H1 (cell line): ENCODE results near the gene DOCK1. TPM values are rescaled to one million over a fixed set of nuclear protein-coding genes. Genes with fewer than 3 reads are reported as not detected.

Source experiments
- CTCF ChIA-PET: fragments of 300-600 bp; sonication (Branson Sonifier 250); formaldehyde crosslinking; loops from one replicate; lab custom pipeline; 2021; ENCODE audit not compliant: partially characterized antibody; lab: Charles Lee
- POLR2A ChIA-PET: fragments of 300-600 bp; sonication (Branson Sonifier 250); formaldehyde crosslinking; loops from one replicate; lab custom pipeline; 2021; ENCODE audit warnings: inconsistent platforms; ENCODE audit not compliant: partially characterized antibody; lab: Charles Lee
- DNase-seq, 2 experiments: peaks; one replicate each; pipeline versions ENCODE4 v3.0.0 to v3.0.0-alpha.2; 2010 to 2022; ENCODE audit warnings: low spot score in 2 of 2, low read depth in 1 of 2, mixed read lengths in 1 of 2
- FAIRE-seq: peaks from 2 replicates; lab custom pipeline; 2011; peaks lifted over from hg19 to GRCh38; lab: Jason Lieb, UNC
- H2AFZ ChIP-seq: 2 replicates; pipeline ENCODE4 v1.8.1; 2012; ENCODE audit warnings: low read length, inconsistent platforms
- H2AK5ac ChIP-seq: 2 replicates; pipeline ENCODE4 v1.6.1; 2013; ENCODE audit warnings: low read depth, low read length
- H2BK120ac ChIP-seq: replicated peaks from 2 replicates; pipeline ENCODE3; 2013; ENCODE audit warnings: low read depth, low read length, inconsistent platforms
- H2BK12ac ChIP-seq: 2 replicates; pipeline ENCODE4 v1.6.1; 2013; ENCODE audit warnings: low read depth, low read length
- H2BK15ac ChIP-seq: 2 replicates; pipeline ENCODE4 v1.6.1; 2013; ENCODE audit warnings: low read length
- H2BK20ac ChIP-seq: 2 replicates; pipeline ENCODE4 v1.6.1; 2013; ENCODE audit warnings: low read length
- H2BK5ac ChIP-seq: 2 replicates; pipeline ENCODE4 v1.6.1; 2013; ENCODE audit warnings: low read depth, low read length
- H3K14ac ChIP-seq: 2 replicates; pipeline ENCODE4 v1.6.1; 2013; ENCODE audit warnings: inconsistent platforms; ENCODE audit not compliant: insufficient read length
- H3K18ac ChIP-seq: 2 replicates; pipeline ENCODE4 v1.6.1; 2013; ENCODE audit warnings: low read length; ENCODE audit errors: extremely low read depth
- H3K23ac ChIP-seq: 2 replicates; pipeline ENCODE4 v1.6.1; 2013; ENCODE audit warnings: inconsistent platforms; ENCODE audit not compliant: insufficient read length
- H3K23me2 ChIP-seq: 2 replicates; pipeline ENCODE4 v1.6.1; 2013; ENCODE audit warnings: low read depth, low read length
- H3K27ac ChIP-seq: 2 replicates; pipeline ENCODE4 v1.6.1; 2011; ENCODE audit warnings: low read depth, low read length, inconsistent platforms
- H3K27me3 ChIP-seq, 4 experiments: replicated peaks in 1 of 4; 1 replicate in 1 of 4; 2 replicates in 3 of 4; pipeline versions ENCODE4 v1.6.1 to v1.8.1; 2011 to 2013; ENCODE audit warnings: low read length in 3 of 4, mild to moderate bottlenecking in 3 of 4, inconsistent platforms in 2 of 4, mixed read lengths in 2 of 4, moderate library complexity in 1 of 4; ENCODE audit not compliant: control insufficient read depth in 3 of 4, insufficient read depth in 3 of 4; ENCODE audit errors: extremely low read depth in 1 of 4
- H3K36me3 ChIP-seq, 4 experiments: 2 replicates each; pipeline versions ENCODE4 v1.6.1 to v1.8.1; 2011 to 2013; ENCODE audit warnings: mild to moderate bottlenecking in 4 of 4, low read length in 3 of 4, moderate library complexity in 2 of 4, control low read depth in 1 of 4, inconsistent platforms in 1 of 4; ENCODE audit not compliant: insufficient read depth in 4 of 4, control insufficient read depth in 2 of 4
- H3K4ac ChIP-seq: replicated peaks from 2 replicates; pipeline ENCODE3; 2013; ENCODE audit warnings: low read length, low read depth, mixed read lengths, inconsistent platforms; ENCODE audit not compliant: insufficient read length
- H3K4me1 ChIP-seq, 4 experiments: replicated peaks in 1 of 4; 1 replicate in 1 of 4; 2 replicates in 3 of 4; pipeline versions ENCODE4 v1.6.1 to v1.8.1; 2011 to 2013; ENCODE audit warnings: low read length in 3 of 4, inconsistent platforms in 2 of 4, mixed read lengths in 1 of 4; ENCODE audit not compliant: insufficient read depth in 4 of 4, control insufficient read depth in 3 of 4
- H3K4me2 ChIP-seq, 2 experiments: 2 replicates each; pipeline versions ENCODE4 v1.6.1 to v1.8.1; 2011 to 2013; ENCODE audit warnings: low read depth in 2 of 2, low read length in 2 of 2, control low read depth in 1 of 2, inconsistent platforms in 1 of 2, mild to moderate bottlenecking in 1 of 2; ENCODE audit not compliant: insufficient read depth in 1 of 2
- H3K4me3 ChIP-seq, 4 experiments: fragments of 200-600, 300-600 bp in 1 of 4; sonication (generic), shearing (Covaris generic), sonication (Bioruptor Twin) in 1 of 4; 2 replicates each; pipeline versions ENCODE4 v1.5.1 to v1.8.1; 2011 to 2016; ENCODE audit warnings: low read length in 4 of 4, low read depth in 3 of 4, control low read depth in 2 of 4, inconsistent platforms in 2 of 4, mild to moderate bottlenecking in 2 of 4, mixed read lengths in 1 of 4, moderate library complexity in 1 of 4; ENCODE audit not compliant: insufficient read depth in 2 of 4; ENCODE audit errors: extremely low read depth in 1 of 4
- H3K56ac ChIP-seq: replicated peaks from 2 replicates; pipeline ENCODE3; 2013; ENCODE audit warnings: low read depth, mild to moderate bottlenecking, mixed read lengths, low read length, inconsistent platforms; ENCODE audit not compliant: insufficient read length
- H3K79me1 ChIP-seq: 2 replicates; pipeline ENCODE4 v1.6.1; 2013; ENCODE audit warnings: low read depth, low read length, control low read depth
- H3K79me2 ChIP-seq, 2 experiments: 2 replicates each; pipeline versions ENCODE4 v1.6.1 to v1.8.1; 2012 to 2013; ENCODE audit warnings: low read length in 2 of 2, mild to moderate bottlenecking in 2 of 2, inconsistent platforms in 1 of 2; ENCODE audit not compliant: insufficient read depth in 2 of 2, control insufficient read depth in 1 of 2
- H3K9ac ChIP-seq, 4 experiments: replicated peaks in 1 of 4; 1 replicate in 1 of 4; 2 replicates in 3 of 4; pipeline versions ENCODE4 v1.6.1 to v1.8.1; 2011 to 2013; ENCODE audit warnings: low read depth in 3 of 4, low read length in 3 of 4, control low read depth in 2 of 4, mild to moderate bottlenecking in 2 of 4, moderate library complexity in 2 of 4, inconsistent platforms in 1 of 4; ENCODE audit errors: extremely low read depth in 1 of 4
- H3K9me3 ChIP-seq, 2 experiments: 2 replicates each; pipeline versions ENCODE4 v1.6.1 to v1.8.1; 2012 to 2013; ENCODE audit warnings: mild to moderate bottlenecking in 2 of 2, moderate library complexity in 2 of 2, control low read depth in 1 of 2, inconsistent platforms in 1 of 2, low read depth in 1 of 2, low read length in 1 of 2, mixed read lengths in 1 of 2; ENCODE audit not compliant: insufficient read depth in 2 of 2
- H4K20me1 ChIP-seq, 2 experiments: replicated peaks in 1 of 2; 2 replicates each; pipeline versions ENCODE3 to v1.8.1; 2011 to 2013; ENCODE audit warnings: inconsistent platforms in 2 of 2, low read length in 2 of 2, mild to moderate bottlenecking in 1 of 2; ENCODE audit not compliant: insufficient read depth in 2 of 2, control insufficient read depth in 1 of 2
- H4K5ac ChIP-seq: 2 replicates; pipeline ENCODE4 v1.6.1; 2013; ENCODE audit warnings: low read length, low read depth, mixed read lengths, inconsistent platforms; ENCODE audit not compliant: insufficient read length
- H4K8ac ChIP-seq: 2 replicates; pipeline ENCODE4 v1.8.0; 2013; ENCODE audit warnings: mild to moderate bottlenecking, moderate library complexity, low read length, inconsistent platforms; ENCODE audit not compliant: insufficient read depth; ENCODE audit errors: extremely low read depth
- H4K91ac ChIP-seq: replicated peaks from 2 replicates; pipeline ENCODE3; 2013; ENCODE audit warnings: low read length, mixed read lengths, inconsistent platforms; ENCODE audit not compliant: insufficient read length
- CEBPB ChIP-seq: IDR thresholded peaks from 2 replicates; pipeline ENCODE4 v1.6.1; 2012; ENCODE audit warnings: low read depth, low read length
- CREB1 ChIP-seq: IDR thresholded peaks from 2 replicates; pipeline ENCODE4 v1.6.1; 2012; ENCODE audit warnings: inconsistent platforms
- CTBP2 ChIP-seq: IDR thresholded peaks from 2 replicates; pipeline ENCODE4 v1.7.0; 2011; ENCODE audit warnings: borderline replicate concordance, mild to moderate bottlenecking, moderate library complexity, mixed read lengths, low read length; ENCODE audit not compliant: insufficient read depth, insufficient read length
- FOSL1 ChIP-seq: IDR thresholded peaks from 2 replicates; pipeline ENCODE4 v1.6.1; 2011; ENCODE audit warnings: mild to moderate bottlenecking, low read depth, low read length, moderate library complexity; ENCODE audit not compliant: insufficient read depth
- GABPA ChIP-seq: IDR thresholded peaks from 2 replicates; pipeline ENCODE4 v1.6.1; 2011; ENCODE audit warnings: mild to moderate bottlenecking, low read length, moderate library complexity, borderline replicate concordance; ENCODE audit not compliant: insufficient read depth
- KDM5A ChIP-seq: fragments of 200-600 bp; IDR thresholded peaks from 2 replicates; pipeline ENCODE4 v1.7.1; 2012; ENCODE audit warnings: mild to moderate bottlenecking, low read length, inconsistent platforms, mixed read lengths
- RNF2 ChIP-seq: fragments of 200-900, 300-1000 bp; sonication (generic); IDR thresholded peaks from 2 replicates; pipeline ENCODE4 v1.7.1; 2016; ENCODE audit warnings: borderline replicate concordance, low read depth, mild to moderate bottlenecking, antibody characterized with exemption, low read length; ENCODE audit not compliant: poor library complexity, severe bottlenecking; ENCODE audit errors: missing control alignments
- SP1 ChIP-seq: IDR thresholded peaks from 2 replicates; pipeline ENCODE4 v1.6.1; 2011; ENCODE audit warnings: low read depth, low read length
- SUZ12 ChIP-seq: fragments of 200-600 bp; sonication (generic); IDR thresholded peaks from 2 replicates; pipeline ENCODE4 v1.6.1; 2012; ENCODE audit warnings: mild to moderate bottlenecking, inconsistent platforms, low read length, moderate library complexity, mixed read lengths
- TAF1 ChIP-seq: IDR thresholded peaks from 2 replicates; pipeline ENCODE4 v1.6.1; 2011; ENCODE audit warnings: mild to moderate bottlenecking, low read depth, low read length
- WGBS, 2 experiments: shearing (Covaris generic) in 1 of 2; methylation state at CpG; one replicate each; pipeline versions ENCODE4 v1.1.6 to v1.1.7; 2013 to 2015; ENCODE audit warnings: low lambda C conversion rate in 2 of 2, mixed read lengths in 2 of 2, inconsistent platforms in 1 of 2, low coverage in 1 of 2, missing lambda C conversion rate in 1 of 2; ENCODE audit not compliant: insufficient replicate concordance in 2 of 2, insufficient coverage in 1 of 2, insufficient read length in 1 of 2; ENCODE audit errors: extremely low coverage in 1 of 2, missing lambda C conversion rate in 1 of 2; 5-methylcytosine and 5-hydroxymethylcytosine counted together
- polyA plus RNA-seq, 7 experiments: library from polyadenylated mRNA; depleted of rRNA in 3 of 7; stranded (reverse) in 5 of 7; unstranded in 2 of 7; fragments of >200 nt in 5 of 7; fragments of 200-250 nt in 2 of 7; gene quantifications; 1 replicate in 5 of 7; 2 replicates in 1 of 7; 4 replicates in 1 of 7; pipeline versions ENCODE4 v1.2.1 to v1.2.3, GENCODE V29; 2011 to 2013; ENCODE audit warnings: missing spikeins in 2 of 7, mixed read lengths in 2 of 7
- total RNA-seq: library from RNA; stranded (reverse); fragmentation: NEBNext Ultra II Directional; extraction: Animal tissue kit (Norgen Biotek cat#: 25700); gene quantifications from 2 replicates; pipeline ENCODE4 v1.2.1, GENCODE V29; 2021

The DOCK1 gene
- total and polyA plus RNA-seq, 2 of the 8 experiments (the other 6 are each of a cell fraction or from before 2014, with no cell fraction given) = 11.6 to 53.0 TPM

DNA sequence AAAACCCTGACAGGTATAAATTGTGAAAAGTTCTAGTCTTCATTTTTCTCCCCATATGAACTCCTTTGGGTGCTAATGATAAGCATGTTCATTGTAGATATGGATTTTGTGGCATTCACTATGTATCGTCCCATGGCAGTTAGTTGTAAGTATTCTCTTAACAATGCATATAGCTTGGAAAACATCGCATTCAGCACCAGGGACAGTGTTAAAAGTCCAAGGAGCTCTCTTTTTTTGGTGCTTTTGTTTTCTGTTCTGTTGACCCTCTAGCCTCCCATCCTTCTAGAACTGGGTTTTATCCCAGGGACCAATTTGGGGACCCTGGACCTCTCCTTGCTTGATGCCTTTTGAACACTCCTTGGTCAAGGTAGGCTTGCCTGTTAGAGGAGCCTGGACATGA is 253.4 kb downstream of the DOCK1 start:
- H3K9me3 ChIP-seq = no peaks in the 10 kb centered on the region
- no peaks in the 10 kb centered on the region for H3K27me3 ChIP-seq
- TF ChIP-seq CTBP2 (no peak), SUZ12 (no peak), CEBPB (no peak), SP1 (no peak), FOSL1 (no peak), TAF1 (no peak), KDM5A (no peak), GABPA (no peak), CREB1 (no peak), RNF2 (no peak)
- H4K20me1 ChIP-seq = peaks cover 0 to 2% of the 10 kb centered on the region in 2 experiments
- H2BK12ac ChIP-seq = no peak overlapping the region
- no peak overlapping the region for H3K23ac ChIP-seq
- H3K9ac ChIP-seq = no peak overlapping the region
- H2BK15ac ChIP-seq = no peak overlapping the region
- DNase-seq = no peak
- no peak overlapping the region for H4K8ac ChIP-seq
- H2AK5ac ChIP-seq = no peak overlapping the region
- H3K79me1 ChIP-seq = no peaks in the 10 kb centered on the region
- no peak overlapping the region for H2BK120ac ChIP-seq
- no peak overlapping the region for H4K5ac ChIP-seq
- H2BK20ac ChIP-seq = no peak overlapping the region
- WGBS, 2 experiments = 91% methylated on average over 2 of the region's 2 CpGs; no CpG with 5 or more reads in 1 of the 2 experiments
- CTCF ChIA-PET = interaction anchor here (0.7 to 1.1 kb wide), 2 partner anchors 9 to 39 kb away, joined by 3 read pairs; no protein-coding TSS in a partner anchor
- H2BK5ac ChIP-seq = no peak overlapping the region
- H3K79me2 ChIP-seq = no peaks in the 10 kb centered on the region
- POLR2A ChIA-PET = no interaction called here
- H4K91ac ChIP-seq = no peak overlapping the region
- H3K4ac ChIP-seq = no peak overlapping the region
- H3K4me1 ChIP-seq = no peaks in the 10 kb centered on the region
- H3K36me3 ChIP-seq = no peaks in the 10 kb centered on the region
- no peak overlapping the region for H3K4me2 ChIP-seq
- no peak overlapping the region for H3K4me3 ChIP-seq
- no peak overlapping the region for H3K14ac ChIP-seq
- no peak for FAIRE-seq
- no peaks in the 10 kb centered on the region for H3K23me2 ChIP-seq
- no peak overlapping the region for H2AFZ ChIP-seq
- H3K18ac ChIP-seq = no peak overlapping the region
- H3K27ac ChIP-seq = no peak overlapping the region
- H3K56ac ChIP-seq = no peak overlapping the region
